PFSK-1 (cell line): ENCODE data around the gene MMEL1.

ENCODE experiments used
- POLR2AphosphoS5 ChIP-seq: IDR thresholded peaks from 2 replicates; pipeline ENCODE4 v1.6.1; 2012; ENCODE audit warnings: low read depth, mild to moderate bottlenecking, control low read depth, low read length, moderate library complexity
- REST ChIP-seq, 2 experiments: IDR thresholded peaks; 2 replicates each; pipeline versions ENCODE4 v1.6.1 to v1.8.0; 2011 to 2012; ENCODE audit warnings: low read depth in 2 of 2, low read length in 2 of 2, control low read depth in 1 of 2, inconsistent platforms in 1 of 2, mild to moderate bottlenecking in 1 of 2, moderate library complexity in 1 of 2; ENCODE audit not compliant: insufficient read depth in 1 of 2
- SIN3A ChIP-seq: IDR thresholded peaks from 2 replicates; pipeline ENCODE4 v1.6.1; 2012; ENCODE audit warnings: mild to moderate bottlenecking, low read length, moderate library complexity, borderline replicate concordance; ENCODE audit not compliant: insufficient read depth
- TAF1 ChIP-seq: IDR thresholded peaks from 2 replicates; pipeline ENCODE4 v1.6.1; 2012; ENCODE audit warnings: low read length, control low read depth, borderline replicate concordance; ENCODE audit not compliant: insufficient read depth

GRCh38 chr1:2601721-2602303 lies 31.0 kb downstream of the MMEL1 start:
- TF ChIP-seq REST (IDR thresholded peaks at IDR 0.05; ENCODE audit: insufficient read depth in 1 of 2, low read depth in 2 of 2, low read length in 2 of 2), result no peak
- TF ChIP-seq POLR2AphosphoS5, result no peak
- no peak for TF ChIP-seq SIN3A
- no peak for TF ChIP-seq TAF1
